Measurements from ENCODE around the gene PRIM2. TPM values are rescaled to one million over a fixed set of nuclear protein-coding genes. Genes with fewer than 3 reads are reported as not detected.

PRIM2 gene
- total and polyA plus RNA-seq, 9 of the 15 experiments (the other 6 are each of a cell fraction or from before 2014, with no cell fraction given), result 19.8 to 57.5 (median 33.4) TPM

GRCh38 chr6:57317060-57317943 is at the start of gene PRIM2 (continued):
- TF ChIP-seq E2F6 (IDR thresholded peaks at IDR 0.05; ENCODE audit: borderline replicate concordance in 1 of 2, extremely low read depth in 1 of 2, insufficient read depth in 1 of 2, insufficient read length in 1 of 2, low read depth in 1 of 2, low read length in 1 of 2, poor library complexity in 1 of 2, severe bottlenecking in 1 of 2), result peak in 1 of 2 experiments; percentile 79
- 0 out of 2 replicates have a peak, but pooled peaks have one; percentile 25 for TF ChIP-seq XRCC5 (IDR thresholded peaks at IDR 0.05; ENCODE audit: low read depth, low read length)
- TF ChIP-seq CREM (IDR thresholded peaks at IDR 0.05; ENCODE audit: low read depth), result peak; percentile 54; the same call in 1 of the 2 replicates
- no peak for TF ChIP-seq BDP1 (IDR thresholded peaks at IDR 0.05; ENCODE audit: insufficient read depth, insufficient read length)
- 0 out of 2 replicates have a peak, but pooled peaks have one; percentile 15 for TF ChIP-seq ZBTB12 (CRISPR knock-in tag; IDR thresholded peaks at IDR 0.05)
- no peak for TF ChIP-seq NUFIP1 (IDR thresholded peaks at IDR 0.05; ENCODE audit: partially characterized antibody)
- peak; percentile 61 for TF ChIP-seq ZZZ3 (IDR thresholded peaks at IDR 0.05)
- no peak for TF ChIP-seq GATA2 (CRISPR knock-in tag; IDR thresholded peaks at IDR 0.05)
- TF ChIP-seq HDAC2 (IDR thresholded peaks at IDR 0.05), result peak; percentile 80; the same call in 1 of the 2 replicates
- TF ChIP-seq TAF7 (tag; IDR thresholded peaks at IDR 0.05), result peak; percentile 77
- TF ChIP-seq MTA2 (IDR thresholded peaks at IDR 0.05; ENCODE audit: low read depth), result no peak
- peak; percentile 13; the same call in 1 of the 2 replicates for TF ChIP-seq JUN (IDR thresholded peaks at IDR 0.05; ENCODE audit: borderline replicate concordance, low read depth, low read length)
- TF ChIP-seq JUN (CRISPR knock-in tag; IDR thresholded peaks at IDR 0.05; ENCODE audit: borderline replicate concordance), result no peak
- peak; percentile 90 for TF ChIP-seq KDM5B (IDR thresholded peaks at IDR 0.05; ENCODE audit: insufficient replicate concordance, low read depth, low read length)
- TF ChIP-seq RAD21 (CRISPR knock-in tag; conservative IDR thresholded peaks at IDR 0.05 in 1 of 2, IDR thresholded peaks at IDR 0.05 in 1 of 2), result no peak
- TF ChIP-seq PRDM10 (IDR thresholded peaks at IDR 0.05; ENCODE audit: partially characterized antibody), result no peak
- peak; percentile 30 for TF ChIP-seq SMAD1 (IDR thresholded peaks at IDR 0.05; ENCODE audit: low read depth, low read length, partially characterized antibody)
- TF ChIP-seq MYBL2 (IDR thresholded peaks at IDR 0.05; ENCODE audit: low read depth), result peak; percentile 80
- TF ChIP-seq MYBL2 (CRISPR knock-in tag; IDR thresholded peaks at IDR 0.05; ENCODE audit: borderline replicate concordance), result no peak
